Tibial nerve (tissue), 3 donors: ENCODE data around the gene CRB2.

Source experiments
- EP300 ChIP-seq, 2 donors: sonication (generic); formaldehyde crosslinking; IDR thresholded peaks; one replicate each; pipeline ENCODE4 v1.6.1; 2017; ENCODE audit warnings: antibody characterized with exemption in 2 of 2, mild to moderate bottlenecking in 1 of 2
- POLR2A ChIP-seq, 2 donors: fragments of 450-650 bp; IDR thresholded peaks; one replicate each; pipeline ENCODE4 v1.6.1; 2017; ENCODE audit warnings: antibody characterized with exemption in 2 of 2, mild to moderate bottlenecking in 2 of 2, moderate library complexity in 2 of 2

DNA sequence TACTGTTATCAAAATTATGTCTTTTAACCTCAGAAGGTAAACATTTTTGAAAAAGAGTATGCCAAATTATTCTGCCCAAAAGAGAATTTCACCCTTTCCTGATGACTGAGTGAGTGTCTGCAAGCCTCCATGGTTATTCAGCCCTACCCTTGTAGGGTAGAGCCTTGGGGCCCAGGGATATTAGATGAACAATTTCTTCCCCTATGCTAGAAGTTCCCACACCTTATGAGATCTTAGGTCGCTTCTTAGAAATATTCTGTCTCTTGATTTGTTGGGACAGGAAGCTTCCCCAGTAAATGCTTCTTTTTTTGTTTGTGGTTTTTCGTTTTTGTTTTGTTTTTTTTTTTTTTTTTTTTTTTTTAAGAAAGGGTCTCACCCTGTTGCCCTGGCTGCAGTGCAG lies 3.1 kb downstream of the CRB2 start:
- TF ChIP-seq POLR2A (IDR thresholded peaks at IDR 0.05) (no peak), EP300 (IDR thresholded peaks at IDR 0.05) (no peak)
